GM21786 (cell line): ENCODE data around the gene GLOD4.

Source experiments
- ATAC-seq: cut with Tn5 transposase; IDR thresholded peaks from one replicate; pipeline ENCODE4 v1.9.1; 2021; ENCODE audit not compliant: unreplicated experiment

GLOD4 gene

DNA sequence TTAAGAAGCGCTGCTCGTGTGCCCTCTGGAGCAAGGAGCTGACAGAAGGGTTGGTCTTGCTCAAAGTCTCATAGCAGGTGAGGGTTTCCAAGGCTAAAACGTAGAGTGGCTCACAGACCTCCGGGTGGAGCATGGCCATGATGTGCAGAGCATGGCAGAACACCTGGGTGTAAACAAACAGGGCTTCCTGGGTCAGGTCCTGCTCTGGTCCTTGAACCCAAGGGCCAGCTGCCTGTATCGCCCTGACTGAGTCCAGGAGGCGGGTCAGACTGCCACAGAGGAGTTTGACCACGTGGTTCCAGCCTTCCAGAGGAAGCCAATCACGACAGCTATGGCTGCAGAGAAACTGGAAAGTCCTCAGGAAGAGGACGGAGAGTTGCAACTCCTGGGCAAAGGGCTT lies 37.1 kb downstream of the GLOD4 start:
- ATAC-seq = no peak

GRCh38 chr17:743139-743538 lies 38.9 kb downstream of the GLOD4 start:
- ATAC-seq = no peak

DNA sequence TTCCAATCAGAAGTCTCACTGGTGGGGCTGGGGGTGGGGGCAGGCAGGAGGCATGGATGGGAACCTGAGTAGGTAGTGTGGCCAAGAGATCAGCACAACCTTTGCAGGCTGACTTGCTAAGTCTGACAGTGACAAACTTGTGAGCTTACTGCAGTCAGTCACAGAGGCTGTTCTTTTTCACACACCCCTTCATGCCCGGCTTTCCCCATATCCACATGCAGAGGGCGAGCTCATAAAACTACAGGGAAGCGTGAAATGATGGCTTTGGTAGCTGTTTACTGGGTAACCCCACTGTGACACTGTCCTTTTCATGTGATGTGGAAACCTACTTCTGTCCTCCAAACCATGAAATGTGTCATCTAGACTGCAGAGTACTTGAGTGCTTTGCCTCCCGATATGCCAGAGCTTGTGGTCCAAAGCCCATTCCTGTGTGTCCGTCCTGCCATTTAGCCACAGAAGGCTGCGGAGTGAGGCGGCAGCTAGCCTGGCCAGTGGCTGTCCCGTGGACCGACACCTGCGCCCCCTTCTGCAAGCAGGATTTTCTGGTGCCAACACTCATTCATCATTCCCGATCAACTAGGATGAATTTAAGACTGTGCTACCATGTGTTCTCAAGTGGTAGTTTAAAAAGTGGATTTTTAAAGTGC lies 39.8 kb downstream of the GLOD4 start:
- ATAC-seq = no peak

GRCh38 chr17:740240-741017 lies 41.7 kb downstream of the GLOD4 start:
- ATAC-seq = peak; percentile 88

DNA sequence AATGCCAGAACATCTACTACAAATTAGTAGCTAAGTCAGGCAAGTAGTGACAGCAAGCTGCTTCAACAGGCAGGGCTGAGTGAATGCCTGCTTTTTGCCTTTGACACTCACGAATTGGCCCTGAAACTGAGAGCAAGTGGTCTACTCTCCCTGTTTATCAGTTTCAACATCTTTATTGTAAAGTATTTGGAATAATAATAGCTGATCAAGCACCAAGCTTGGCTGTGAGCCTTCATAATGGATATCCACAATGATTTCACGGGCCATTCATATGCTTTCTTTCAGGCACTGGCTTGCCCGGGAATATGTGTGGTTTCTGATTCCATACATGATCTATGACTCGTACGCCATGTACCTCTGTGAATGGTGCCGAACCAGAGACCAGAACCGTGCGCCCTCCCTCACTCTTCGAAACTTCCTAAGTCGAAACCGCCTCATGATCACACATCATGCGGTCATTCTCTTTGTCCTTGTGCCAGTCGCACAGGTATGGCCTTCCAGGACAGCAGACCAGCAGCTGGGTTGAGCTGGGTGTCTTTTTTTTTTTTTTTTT lies 44.4 kb downstream of the GLOD4 start:
- ATAC-seq = no peak

DNA sequence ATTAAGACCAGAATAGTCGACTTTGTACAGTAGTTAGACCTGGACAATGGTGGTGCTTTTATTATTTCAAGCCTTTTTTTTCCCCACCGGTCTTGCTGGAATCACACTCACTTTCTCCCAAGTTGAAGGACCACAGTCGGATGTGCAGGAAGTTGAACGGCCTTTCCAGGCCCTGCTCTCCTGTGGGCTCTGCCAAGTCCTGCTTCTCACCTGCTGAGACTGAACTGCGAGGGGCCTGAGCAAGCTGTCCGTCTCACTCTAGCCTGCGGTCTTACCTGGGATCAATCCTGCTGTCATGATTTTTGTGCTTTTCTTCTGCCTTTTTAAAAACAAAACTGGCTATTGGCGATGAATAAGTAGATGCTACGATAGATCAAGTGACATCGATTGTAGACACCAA lies 48.3 kb downstream of the GLOD4 start:
- ATAC-seq = no peak

DNA sequence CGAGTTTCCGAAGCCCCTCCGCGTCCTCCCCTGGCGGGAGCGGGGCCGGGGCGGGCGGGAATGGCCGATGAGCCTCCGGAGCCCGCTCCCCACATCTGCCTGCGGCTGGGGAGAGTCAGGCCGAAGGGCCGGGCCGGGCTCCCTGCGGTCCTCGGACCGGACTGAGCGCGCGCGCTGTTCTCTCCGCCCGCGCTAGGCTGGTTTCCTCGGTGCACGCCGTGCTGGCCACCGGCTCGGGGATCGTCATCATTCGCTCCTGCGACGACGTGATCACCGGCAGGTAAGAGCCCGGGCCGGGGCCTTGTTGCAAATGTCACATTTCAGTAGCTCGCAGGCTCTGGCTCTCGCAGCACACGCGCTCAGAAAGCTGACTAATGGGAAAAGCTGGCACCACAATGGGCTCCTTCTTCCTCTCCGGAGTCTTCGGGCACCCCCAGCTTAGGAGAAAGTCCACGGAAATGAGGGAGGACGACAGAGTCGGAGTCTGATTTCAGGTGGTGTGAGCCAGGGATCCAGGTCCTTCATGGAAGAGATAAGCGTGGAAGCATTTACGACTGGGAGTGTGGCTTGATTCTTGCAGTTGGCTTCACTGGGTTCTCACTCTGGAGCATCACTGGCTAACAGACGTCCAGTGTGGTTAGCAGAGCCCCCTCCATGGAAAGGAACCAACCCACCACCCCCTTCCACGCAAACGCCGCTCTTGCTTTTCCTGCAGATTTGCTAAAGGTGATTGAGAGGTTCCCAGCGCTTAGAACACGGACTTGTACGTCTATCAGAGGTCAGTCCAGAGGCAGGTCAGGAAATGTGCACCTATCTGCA lies 49.0 kb downstream of the GLOD4 start:
- ATAC-seq = no peak

GRCh38 chr17:732067-732901 lies 49.8 kb downstream of the GLOD4 start, which contains the start of gene TLCD3A:
Gene TLCD3A (plus strand): TSS chr17:732596. CDS start chr17:732648, 52 bp downstream.
- no peak for ATAC-seq

DNA sequence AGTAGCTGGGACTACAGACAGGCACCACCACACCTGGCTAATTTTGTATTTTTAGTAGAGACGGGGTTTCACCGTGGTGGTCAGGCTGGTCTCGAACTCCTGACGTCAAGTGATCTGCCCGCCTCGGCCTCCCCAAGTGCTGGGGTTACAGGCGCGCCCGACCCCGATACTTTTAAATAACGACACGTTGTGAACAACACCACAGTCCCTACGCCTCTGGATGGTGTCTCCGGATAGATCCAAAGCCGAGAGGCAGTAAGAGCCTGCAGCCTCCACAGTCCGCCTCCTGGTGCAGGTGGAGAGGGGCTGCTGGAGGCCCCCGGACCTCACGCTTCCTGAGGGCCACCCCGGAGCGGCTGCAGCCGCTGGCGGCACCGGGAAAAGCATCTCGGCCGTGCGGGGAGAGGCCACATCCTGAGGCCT lies 50.4 kb downstream of the GLOD4 start:
- ATAC-seq = no peak

DNA sequence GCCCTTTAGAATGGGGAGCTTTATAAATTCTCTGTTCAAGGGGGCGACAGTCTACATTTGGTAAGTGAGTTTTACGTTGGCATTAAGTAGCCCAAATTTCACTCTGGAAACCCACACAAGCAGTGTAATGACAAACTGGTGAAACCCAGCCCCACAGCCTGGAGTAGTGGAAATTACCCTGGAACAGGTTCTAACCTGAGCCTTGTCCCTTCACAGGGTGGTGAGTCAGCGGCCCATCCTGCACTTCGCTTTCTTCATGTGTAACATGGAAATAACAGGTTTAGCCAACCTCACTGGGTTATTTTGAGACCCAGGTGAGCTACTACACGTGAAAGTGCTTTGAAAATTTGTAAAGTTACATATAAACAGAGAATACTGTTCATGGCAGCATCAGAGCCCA lies 53.2 kb downstream of the GLOD4 start:
- ATAC-seq = no peak

DNA sequence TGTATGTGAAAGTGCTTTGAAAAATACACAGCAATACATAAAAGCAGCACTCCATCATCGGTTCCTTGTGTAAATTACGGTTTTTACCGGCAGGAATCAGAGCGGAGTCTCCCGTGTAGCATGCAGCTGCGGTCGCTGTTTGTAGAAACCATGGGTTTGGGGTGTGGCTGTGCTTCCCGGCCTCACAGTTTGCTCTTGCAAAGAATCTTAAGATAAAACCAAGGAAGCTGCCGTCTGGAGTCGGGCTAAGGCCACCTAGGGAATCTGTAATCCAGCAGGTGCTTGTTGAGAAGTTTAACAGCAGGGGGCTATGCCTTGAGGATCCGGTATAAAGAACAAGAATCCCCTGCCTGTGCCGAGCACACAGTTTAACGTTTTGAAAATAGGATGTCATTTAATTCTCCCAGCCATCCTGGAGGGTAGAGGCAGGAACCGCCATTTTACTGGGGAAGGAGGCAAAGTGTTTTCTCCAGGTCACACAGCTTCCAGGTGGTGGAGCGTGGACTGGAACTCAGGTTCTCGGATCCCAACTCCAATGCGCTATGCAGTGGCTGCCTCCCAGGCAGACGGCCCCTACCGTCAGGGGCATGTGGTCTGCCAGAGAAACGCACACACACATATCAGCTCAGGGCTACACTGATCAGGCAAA lies 55.7 kb downstream of the GLOD4 start:
- no peak for ATAC-seq

GRCh38 chr17:725746-726145 lies 56.3 kb downstream of the GLOD4 start:
- no peak for ATAC-seq

DNA sequence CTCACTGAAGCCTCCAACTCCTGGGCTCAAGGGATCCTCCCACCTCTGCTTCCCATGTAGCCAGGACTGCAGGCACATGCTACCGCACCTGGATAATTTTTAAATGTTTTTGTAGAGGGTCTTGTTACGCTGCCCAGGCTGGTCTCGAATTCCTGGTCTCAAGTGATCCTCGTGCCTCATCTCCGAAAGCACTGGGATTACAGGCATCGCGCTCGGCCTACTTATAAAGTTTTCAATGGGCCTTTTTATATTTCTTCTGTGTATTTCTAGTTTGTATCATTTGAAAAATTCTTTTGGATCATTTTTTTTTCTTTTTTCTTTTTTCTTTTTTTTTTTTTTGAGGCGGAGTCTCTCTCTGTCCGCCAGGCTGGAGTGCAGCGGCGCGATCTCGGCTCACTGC lies 57.0 kb downstream of the GLOD4 start:
- ATAC-seq = no peak

- no peak for ATAC-seq
These were observed 60.5 kb downstream of the GLOD4 start for GRCh38 chr17:721540-721937.

DNA sequence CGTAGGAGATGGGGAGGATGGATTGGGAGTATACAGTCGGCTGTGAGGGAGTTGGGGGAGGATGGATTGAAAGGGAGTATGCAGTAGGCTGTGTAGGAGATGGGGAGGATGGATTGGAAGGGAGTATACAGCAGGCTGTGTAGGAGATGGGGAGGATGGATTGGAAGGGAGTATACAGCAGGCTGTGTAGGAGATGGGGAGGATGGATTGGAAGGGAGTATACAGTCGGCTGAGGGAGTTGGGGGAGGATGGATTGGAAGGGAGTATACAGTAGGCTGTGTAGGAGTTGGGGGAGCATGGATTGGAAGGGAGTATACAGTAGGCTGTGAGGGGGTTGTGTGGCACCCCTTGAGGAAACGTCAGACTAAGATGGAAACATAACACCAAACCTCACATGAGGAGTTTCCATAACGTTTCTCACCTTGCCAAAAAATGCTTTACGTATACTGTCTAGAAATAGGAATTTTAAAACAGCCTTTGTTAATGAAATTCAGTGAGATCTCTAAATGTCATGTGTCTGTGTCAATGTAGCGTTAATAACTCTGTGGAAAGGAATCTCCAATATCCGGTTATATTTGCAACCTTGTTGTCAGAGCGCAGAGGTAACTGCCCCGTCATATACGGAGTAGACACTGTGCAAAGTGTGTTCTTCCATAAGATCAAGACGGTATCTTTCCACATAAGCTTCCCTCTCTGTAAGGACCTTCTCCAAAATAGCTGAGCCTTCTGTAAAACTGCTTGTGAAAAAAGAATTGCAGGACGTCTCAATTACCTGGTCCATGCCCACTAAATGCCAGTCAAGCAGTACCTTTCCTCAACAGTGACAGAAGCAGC lies 61.2 kb downstream of the GLOD4 start:
- no peak for ATAC-seq

GRCh38 chr17:718075-718474 lies 64.0 kb downstream of the GLOD4 start:
- no peak for ATAC-seq
